Peyer's patch (tissue), 4 donors: ENCODE data around the gene ZNF511.

Experiments
- POLR2A ChIP-seq, 2 donors: fragments of 450-650 bp; IDR thresholded peaks; one replicate each; pipeline ENCODE4 v1.5.1; 2017; ENCODE audit warnings: antibody characterized with exemption in 2 of 2, mild to moderate bottlenecking in 2 of 2, moderate library complexity in 2 of 2
- TF ChIP-seq, protein P1 (sequence below), 6 experiments: fragments of 450-650 bp in 4 of 6; fragments of 200-600 bp in 2 of 6; sonication (generic) in 1 of 6; IDR thresholded peaks; one replicate each; pipeline ENCODE4 v1.5.1; 2017 to 2019; ENCODE audit warnings: antibody characterized with exemption in 6 of 6, mild to moderate bottlenecking in 3 of 6, moderate library complexity in 1 of 6

GRCh38 chr10:133298466-133298865, 10.2 kb upstream of the ZNF511 start:
- TF ChIP-seq, protein P1, sequence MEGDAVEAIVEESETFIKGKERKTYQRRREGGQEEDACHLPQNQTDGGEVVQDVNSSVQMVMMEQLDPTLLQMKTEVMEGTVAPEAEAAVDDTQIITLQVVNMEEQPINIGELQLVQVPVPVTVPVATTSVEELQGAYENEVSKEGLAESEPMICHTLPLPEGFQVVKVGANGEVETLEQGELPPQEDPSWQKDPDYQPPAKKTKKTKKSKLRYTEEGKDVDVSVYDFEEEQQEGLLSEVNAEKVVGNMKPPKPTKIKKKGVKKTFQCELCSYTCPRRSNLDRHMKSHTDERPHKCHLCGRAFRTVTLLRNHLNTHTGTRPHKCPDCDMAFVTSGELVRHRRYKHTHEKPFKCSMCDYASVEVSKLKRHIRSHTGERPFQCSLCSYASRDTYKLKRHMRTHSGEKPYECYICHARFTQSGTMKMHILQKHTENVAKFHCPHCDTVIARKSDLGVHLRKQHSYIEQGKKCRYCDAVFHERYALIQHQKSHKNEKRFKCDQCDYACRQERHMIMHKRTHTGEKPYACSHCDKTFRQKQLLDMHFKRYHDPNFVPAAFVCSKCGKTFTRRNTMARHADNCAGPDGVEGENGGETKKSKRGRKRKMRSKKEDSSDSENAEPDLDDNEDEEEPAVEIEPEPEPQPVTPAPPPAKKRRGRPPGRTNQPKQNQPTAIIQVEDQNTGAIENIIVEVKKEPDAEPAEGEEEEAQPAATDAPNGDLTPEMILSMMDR (IDR thresholded peaks at IDR 0.05) = no peak
- TF ChIP-seq POLR2A (IDR thresholded peaks at IDR 0.05) = no peak
